NCI-H1092 treated with DMSO at 0.1 percent for 48 hours (cell line): ENCODE measurements around the gene TMEM107.

ENCODE experiments used
- DNase-seq: peaks from one replicate; lab custom pipeline; 2025; lab: John Stamatoyannopoulos, UW

Gene TMEM107

DNA sequence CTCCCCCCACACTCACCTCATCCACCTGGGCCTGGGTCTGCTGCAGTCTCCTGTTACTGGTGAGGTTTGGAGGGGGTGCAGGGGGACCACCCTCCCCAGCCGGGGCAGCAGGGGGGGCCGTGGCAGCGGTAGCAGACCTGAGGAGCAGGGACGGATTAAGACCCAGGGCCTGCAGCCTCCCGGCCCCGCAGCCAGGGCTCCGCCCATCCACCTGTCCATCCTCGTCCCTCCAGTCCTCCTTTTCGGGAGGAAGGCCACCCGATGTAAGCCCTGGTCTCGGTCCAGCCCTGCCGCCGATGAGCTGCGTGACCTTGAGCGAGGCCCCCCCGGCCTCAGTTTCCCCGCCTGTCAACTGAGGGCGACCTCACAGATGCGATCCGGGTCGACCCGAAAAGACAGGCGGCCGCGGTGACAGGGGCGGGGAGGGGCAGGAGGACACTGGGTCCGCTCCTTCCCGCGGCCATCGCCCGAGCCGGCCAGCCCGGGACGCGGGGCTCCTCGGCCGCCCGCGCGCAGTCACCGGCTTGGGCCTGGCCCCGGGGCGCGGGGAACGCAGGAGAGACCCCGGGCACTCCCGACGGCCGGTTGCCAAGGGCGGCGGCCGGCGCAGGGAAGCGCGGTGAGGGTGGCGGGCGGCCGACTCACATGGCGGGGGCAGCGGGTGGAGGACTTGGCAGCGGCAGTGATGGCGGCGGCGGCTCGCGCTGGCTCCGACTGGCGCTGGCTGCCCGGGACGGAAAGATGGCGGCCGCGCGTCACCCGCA, 13.8 kb downstream of the TMEM107 start, which contains the start of gene VAMP2:
TSS of gene VAMP2 (minus strand) at position 716 of the 764 bp plus-strand sequence. CDS start at position 647, 69 bp downstream.
- DNase-seq: peak; percentile 60

DNA sequence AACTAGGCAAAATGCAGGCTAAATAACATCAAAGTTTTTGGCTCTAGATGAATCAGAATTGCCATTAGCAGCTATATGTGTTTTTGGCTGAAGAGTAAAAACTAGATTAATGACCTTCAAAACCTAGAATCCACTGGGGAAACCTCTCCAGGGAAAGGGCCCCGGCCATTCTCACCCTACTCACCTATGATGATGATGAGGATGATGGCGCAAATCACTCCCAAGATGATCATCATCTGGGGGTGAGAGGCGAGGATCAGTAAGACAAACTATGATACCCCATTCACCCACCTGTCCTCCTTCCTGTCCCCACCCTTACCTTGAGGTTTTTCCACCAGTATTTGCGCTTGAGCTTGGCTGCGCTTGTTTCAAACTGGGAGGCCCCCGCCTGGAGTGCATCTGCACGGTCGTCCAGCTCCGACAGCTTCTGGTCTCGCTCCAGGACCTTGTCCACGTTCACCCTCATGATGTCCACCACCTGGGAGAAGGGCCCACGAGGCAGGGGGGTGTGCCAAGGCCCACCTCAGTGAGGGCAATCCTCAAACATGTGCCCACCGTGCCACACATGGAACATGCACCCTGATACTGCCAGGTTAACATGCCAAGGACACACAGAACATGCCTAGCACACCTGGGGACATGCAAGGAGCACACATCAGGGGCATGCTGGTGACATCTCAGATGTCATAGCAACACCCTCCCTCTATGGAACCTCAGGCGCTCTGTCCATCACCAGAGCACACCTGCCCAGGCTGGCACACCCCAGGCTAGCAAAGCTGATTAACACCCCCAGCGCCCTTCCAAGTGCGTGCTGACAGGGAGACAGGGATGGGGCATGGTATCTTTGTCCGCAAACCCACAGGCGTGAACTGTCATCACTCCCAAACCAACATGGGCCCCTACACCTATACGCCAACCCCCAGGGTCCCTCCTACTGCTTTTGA, 14.6 kb downstream of the TMEM107 start:
- no peak for DNase-seq

- DNase-seq: no peak
Measured at GRCh38 chr17:8160741-8161221, 15.4 kb downstream of the TMEM107 start.

DNA sequence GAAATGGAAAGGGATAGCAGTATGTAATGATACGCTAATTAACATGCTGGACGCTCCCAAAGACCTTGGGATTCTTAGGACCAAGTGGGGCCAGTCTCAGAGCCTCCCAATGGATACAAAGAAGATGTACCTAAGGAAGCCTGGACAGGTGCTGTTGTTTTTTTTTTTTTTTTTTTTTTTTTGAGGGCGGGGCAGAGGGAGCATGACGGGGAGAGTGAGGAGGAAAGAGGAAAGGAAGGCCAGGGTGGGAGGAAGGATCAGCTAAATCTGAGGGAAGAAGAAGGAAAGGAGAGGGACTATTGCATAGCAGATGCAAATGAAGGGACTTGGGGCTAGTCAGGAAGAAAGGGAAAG, 16.0 kb downstream of the TMEM107 start:
- no peak for DNase-seq

DNA sequence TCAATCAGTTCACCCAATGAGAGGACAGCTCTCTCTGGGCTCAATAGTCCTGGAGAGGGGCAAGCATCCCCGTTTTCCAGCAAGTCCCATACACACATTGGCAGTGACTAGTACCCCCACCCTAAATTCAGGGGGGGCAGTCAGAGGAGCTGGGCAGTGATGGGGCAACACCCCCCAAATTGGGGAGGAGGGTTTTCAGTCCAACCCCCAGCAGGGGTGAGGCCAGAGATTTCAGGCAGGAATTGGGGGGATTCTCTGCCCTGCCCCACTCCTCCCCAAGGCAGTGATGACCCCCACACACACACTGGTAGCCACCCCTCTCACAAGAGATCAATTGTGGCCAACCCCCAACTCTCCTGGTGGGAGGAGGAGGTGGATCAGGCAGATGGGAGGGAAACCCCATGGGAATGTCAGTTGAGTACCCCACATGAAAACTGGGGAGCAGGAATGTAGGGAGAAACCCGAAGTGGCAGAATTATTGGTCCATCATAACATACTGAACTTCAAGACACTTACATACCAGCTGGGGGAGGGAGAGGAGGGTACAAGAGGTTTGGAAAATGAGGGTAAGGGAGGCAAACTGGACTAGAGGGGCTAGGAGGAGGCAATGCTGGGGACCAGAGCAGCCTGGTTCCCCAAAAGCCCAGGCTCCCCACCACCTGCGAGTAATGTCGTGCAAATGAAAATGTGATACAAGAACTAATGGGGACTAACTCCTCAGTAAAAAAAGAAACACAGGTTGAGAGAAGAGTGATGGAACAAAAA, 16.5 kb downstream of the TMEM107 start:
- DNase-seq: no peak

DNA sequence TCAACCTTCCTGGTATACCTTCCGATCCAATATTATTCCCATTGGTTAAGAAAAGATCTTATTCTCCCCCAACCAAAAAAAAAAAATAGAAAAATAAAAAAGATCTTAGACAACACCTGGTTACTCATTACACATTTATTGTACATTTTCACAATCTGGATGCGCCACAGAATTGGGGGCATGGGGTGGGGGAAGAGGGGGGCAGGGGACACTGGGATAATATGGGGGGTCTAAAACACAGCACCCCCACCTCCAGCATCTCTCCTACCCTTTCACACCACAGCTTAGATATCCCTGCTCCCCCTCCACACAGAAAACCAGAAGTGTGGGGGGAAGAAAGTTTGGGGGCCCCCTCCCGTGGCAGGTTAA, 17.2 kb downstream of the TMEM107 start:
- no peak for DNase-seq

- peak; percentile 33 for DNase-seq
Measured at GRCh38 chr17:8158267-8159031, 17.7 kb downstream of the TMEM107 start.

DNA sequence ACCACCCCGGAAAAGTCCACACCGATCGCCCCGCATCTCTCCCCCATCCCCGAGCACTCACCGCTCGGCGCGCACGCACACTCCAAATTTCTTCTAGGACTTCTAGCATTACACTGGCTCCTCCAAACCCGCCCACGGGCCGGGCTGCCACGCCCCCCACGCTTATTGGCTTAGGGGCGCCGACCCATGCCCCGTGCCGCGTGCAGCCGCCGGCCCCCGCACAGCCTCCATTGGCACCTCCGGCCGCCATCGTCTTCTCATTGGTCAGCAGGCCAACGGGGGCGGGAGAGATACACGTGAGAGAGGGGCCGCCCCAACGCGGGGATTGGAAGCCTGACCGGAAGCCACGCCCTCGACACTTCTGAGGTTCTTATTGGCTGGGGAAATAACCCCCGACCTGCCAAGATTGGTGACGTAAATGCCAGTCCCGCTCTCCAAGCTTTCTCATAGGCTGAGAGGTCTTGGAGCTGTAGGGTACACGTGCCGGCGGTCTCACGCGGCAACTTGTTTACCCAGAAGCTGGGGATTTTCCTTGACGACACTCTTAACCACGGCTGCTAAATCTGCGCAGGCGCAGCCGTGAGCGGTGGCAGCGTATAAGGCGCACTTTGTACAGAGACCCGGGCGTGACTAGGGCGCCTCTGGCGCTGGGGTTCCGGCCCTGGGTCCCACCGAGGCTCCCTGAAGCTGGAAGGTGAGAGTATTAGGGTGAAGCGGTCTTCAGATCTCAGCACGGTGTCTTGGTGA, 19.8 kb downstream of the TMEM107 start:
- peak; percentile 98 for DNase-seq

GRCh38 chr17:8155996-8156245, 20.3 kb downstream of the TMEM107 start:
- no peak for DNase-seq

- no peak for DNase-seq
Measured at GRCh38 chr17:8155231-8155995, 20.8 kb downstream of the TMEM107 start.

DNA sequence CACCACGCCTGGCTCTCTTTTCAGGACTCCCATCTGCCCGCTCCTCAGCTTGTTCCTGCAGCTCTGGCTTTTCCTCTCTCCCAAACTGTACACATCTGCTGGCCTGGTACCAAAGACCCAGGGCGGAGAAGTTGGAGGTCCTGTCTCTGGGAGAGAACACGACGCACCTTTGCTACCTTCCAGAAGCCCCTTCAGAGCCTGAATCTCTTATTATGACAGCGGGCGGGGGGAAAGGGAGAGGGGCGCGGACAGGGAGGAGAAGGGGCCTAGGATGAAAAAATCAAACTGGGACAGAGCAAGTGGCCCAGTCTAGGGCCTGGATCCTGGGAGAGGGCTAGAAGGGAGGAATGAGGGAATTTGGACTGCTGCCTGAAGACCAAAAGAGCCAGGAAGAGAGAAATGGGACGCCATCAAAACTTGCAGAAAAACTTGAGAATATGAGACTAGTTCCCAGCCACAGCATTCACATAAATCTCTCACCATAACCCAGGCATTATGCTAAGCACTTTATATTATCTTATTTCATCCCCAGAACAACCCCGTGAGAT, 21.5 kb downstream of the TMEM107 start:
- DNase-seq: no peak

DNA sequence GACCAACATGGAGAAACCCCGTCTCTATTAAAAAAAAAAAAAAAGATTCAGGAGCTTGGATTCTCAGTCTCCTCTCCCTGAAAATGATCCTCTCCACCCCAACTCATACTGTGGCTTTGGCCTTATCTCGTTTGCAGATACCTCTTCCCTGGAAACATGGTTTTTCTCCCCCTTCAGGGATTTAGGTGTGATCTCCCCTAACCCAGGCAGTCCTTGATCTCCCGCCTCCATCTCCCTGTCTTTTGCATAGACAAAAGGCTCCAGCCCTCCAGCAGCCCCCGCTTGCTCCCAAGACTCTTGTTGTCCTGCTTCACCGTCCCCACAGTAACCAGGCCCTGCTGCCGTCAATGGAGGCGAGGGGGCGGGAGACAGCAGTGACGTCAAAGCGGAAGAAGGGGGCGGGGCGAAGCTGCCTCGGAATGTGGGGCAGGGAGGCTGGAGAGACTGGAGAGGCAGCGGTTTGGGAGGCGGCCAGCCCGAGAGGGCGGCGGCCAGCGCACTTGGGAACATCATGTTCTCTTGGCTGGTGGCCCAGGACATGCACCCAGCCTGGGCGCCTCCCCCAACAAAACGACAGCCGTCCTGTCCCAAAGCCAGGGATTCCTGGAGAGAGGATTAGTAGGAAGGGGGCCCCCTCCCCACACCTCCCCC, 22.1 kb downstream of the TMEM107 start:
- DNase-seq: no peak

DNA sequence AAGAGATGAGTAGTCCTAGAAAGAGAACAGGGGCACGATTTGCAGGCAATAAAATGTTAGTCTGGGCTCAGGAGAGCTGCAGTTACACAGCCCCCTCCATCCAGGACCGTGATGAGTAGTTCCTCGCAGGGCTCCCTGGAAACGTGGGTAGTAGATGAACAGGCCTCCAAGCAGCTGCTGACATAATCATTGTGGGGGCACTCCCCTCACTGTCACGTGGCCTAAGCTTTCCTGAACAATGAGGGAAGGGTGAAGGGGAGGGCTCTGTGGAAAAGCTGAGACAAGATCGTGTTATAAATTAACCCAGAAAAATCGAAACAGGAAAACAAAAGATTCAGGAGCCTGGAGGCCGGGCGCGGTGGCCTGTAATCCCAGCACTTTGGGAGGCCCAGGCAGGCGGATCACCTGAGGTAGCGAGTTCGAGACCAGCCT, 22.6 kb downstream of the TMEM107 start:
- DNase-seq: no peak

GRCh38 chr17:8153031-8153451, 23.1 kb downstream of the TMEM107 start:
- DNase-seq: no peak

DNA sequence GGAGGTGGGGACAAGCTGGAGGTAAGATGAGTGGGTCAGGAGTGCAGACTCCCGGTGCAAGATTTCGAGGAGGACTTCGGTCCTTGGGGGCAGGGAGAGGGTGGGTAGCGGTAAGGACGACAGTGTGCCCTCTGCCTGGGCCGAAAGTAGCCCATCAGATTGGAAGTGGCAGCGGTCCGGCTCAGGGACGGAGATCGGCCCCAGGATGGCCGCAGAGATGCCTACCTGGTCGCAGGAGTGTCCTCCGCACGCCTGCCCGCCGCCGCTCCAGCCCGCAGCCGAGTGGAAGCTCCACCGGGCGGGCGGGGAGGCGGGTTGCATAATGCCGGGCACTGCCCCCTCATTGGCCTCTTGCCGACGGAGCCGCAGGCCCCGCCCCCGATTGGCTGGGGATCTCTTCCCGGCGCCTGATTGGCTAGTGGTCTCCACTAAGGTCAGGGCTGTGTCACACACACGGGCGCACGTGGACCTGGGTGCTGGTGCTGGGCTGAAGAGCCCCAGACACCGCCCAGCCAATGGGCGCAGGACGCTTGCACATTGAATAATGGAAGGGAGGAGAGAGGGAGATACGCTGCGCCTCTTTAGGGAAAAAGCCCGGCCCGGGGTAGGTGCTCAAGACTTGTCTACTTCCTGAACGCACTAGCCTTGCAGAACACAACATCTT, 23.9 kb downstream of the TMEM107 start, which contains the start of gene PER1:
TSS of gene PER1 (minus strand) at position 293 of the 664 bp plus-strand sequence. CDS start 1,698 bp downstream, outside the sequence.
- peak; percentile 82 for DNase-seq

- no peak for DNase-seq
Measured at GRCh38 chr17:8151641-8152111, 24.5 kb downstream of the TMEM107 start.

DNA sequence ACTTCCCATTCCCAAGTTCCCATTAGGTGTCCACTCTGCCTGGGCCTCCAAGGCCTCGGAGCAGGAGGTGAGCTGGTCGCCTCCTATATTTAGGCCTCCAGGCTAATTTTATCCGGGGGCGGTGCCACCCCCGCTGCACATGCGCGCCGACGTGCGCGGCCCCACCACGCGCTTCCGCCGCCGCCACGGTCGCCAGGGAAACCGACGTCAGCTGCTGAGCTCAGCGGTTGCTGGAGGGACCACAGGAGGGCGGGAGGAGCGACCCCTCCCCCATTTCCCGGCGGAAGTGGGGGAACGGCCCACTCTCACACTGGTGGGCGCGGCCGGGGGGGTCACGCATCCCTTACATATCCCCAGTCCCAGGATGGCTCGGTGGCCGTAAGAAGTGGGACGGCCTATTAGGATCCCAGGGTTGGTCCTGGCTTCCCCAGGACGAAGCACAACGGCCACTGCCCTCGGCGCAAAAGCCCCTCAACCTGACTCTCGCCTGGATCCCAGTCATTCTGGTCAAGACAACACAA, 25.0 kb downstream of the TMEM107 start:
- peak; percentile 52 for DNase-seq
